Vagina (tissue), 2 donors: ENCODE results near the gene OR56B1. TPM values are rescaled to one million over a fixed set of nuclear protein-coding genes. Genes with fewer than 3 reads are reported as not detected.

ENCODE experiments used
- DNase-seq, 2 donors: peaks; one replicate each; pipeline ENCODE4 v3.0.0-alpha.2; 2017; ENCODE audit errors: extremely low spot score in 2 of 2
- H3K27ac ChIP-seq: fragments of 200-600 bp; sonication (generic); one replicate; pipeline ENCODE4 v1.5.1; 2019
- H3K27me3 ChIP-seq: fragments of 200-600 bp; sonication (generic); one replicate; pipeline ENCODE4 v1.5.1; 2019
- H3K36me3 ChIP-seq, 2 donors: fragments of 200-600 bp; sonication (generic); one replicate each; pipeline ENCODE4 v1.5.1; 2017 to 2019
- H3K4me1 ChIP-seq: fragments of 200-600 bp; sonication (generic); one replicate; pipeline ENCODE4 v1.5.1; 2019
- H3K4me3 ChIP-seq, 2 donors: fragments of 200-600 bp; sonication (generic); 1 replicate in 1 of 2; 2 replicates in 1 of 2; pipeline ENCODE4 v1.5.1; 2016 to 2019
- H3K9me3 ChIP-seq: fragments of 200-600 bp; sonication (generic); one replicate; pipeline ENCODE4 v1.5.1; 2019
- POLR2A ChIP-seq, 2 donors: fragments of 450-650 bp; IDR thresholded peaks; one replicate each; pipeline ENCODE4 v1.6.1; 2017; ENCODE audit warnings: antibody characterized with exemption in 2 of 2, mild to moderate bottlenecking in 2 of 2, moderate library complexity in 2 of 2
- POLR2AphosphoS5 ChIP-seq, 2 donors: sonication (generic); formaldehyde crosslinking; IDR thresholded peaks; one replicate each; pipeline ENCODE4 v1.9.0; 2017; ENCODE audit warnings: antibody characterized with exemption in 2 of 2, mild to moderate bottlenecking in 2 of 2, low read depth in 1 of 2; ENCODE audit not compliant: insufficient read depth in 1 of 2
- intact Hi-C: fragments of 100-400 bp; cut with DNase I; formaldehyde crosslinking; loops from one replicate; pipeline ENCODE4 v1.15.1; 2023
- total RNA-seq: library from RNA; depleted of rRNA; stranded (reverse); fragments of >200 nt; gene quantifications from one replicate; pipeline ENCODE4 v1.2.3, GENCODE V29; 2016
- TF ChIP-seq, protein P1 (sequence below), 3 experiments: fragments of 450-650 bp in 2 of 3; fragments of 200-600 bp in 1 of 3; sonication (generic) in 1 of 3; IDR thresholded peaks; one replicate each; pipeline ENCODE4 v1.5.1; 2017 to 2019; ENCODE audit warnings: antibody characterized with exemption in 3 of 3, mild to moderate bottlenecking in 2 of 3, moderate library complexity in 2 of 3

OR56B1 gene
- total RNA-seq, 1 donor from 2014 or later: not detected

DNA sequence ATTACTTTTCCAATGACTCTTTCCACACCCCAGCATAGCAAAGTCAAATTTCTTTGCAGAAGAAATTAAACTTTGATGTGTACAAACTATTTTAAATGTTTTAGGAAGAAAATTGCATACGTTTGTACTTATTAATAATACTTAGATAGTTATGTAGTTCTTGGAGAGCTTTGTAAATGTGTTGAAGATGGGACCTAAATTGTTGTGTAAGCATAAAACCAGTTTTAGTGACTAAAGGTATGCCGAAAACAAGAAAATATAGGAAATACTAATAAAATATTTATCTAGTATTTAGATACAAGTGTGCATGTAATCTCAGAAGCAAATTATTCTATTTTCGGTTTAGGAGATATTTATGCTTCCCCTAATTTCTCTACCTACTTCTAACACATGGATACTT, 13.6 kb downstream of the OR56B1 start:
- no peak for DNase-seq
- Histone ChIP-seq H3K27ac (no peak overlapping the region), H3K4me3 (no peak overlapping the region), H3K4me1 (no peaks in the 10 kb centered on the region), H3K9me3 (no peaks in the 10 kb centered on the region), H3K36me3 (no peaks in the 10 kb centered on the region), H3K27me3 (no peaks in the 10 kb centered on the region)
- TF ChIP-seq, protein P1, sequence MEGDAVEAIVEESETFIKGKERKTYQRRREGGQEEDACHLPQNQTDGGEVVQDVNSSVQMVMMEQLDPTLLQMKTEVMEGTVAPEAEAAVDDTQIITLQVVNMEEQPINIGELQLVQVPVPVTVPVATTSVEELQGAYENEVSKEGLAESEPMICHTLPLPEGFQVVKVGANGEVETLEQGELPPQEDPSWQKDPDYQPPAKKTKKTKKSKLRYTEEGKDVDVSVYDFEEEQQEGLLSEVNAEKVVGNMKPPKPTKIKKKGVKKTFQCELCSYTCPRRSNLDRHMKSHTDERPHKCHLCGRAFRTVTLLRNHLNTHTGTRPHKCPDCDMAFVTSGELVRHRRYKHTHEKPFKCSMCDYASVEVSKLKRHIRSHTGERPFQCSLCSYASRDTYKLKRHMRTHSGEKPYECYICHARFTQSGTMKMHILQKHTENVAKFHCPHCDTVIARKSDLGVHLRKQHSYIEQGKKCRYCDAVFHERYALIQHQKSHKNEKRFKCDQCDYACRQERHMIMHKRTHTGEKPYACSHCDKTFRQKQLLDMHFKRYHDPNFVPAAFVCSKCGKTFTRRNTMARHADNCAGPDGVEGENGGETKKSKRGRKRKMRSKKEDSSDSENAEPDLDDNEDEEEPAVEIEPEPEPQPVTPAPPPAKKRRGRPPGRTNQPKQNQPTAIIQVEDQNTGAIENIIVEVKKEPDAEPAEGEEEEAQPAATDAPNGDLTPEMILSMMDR (IDR thresholded peaks at IDR 0.05): no peak
- TF ChIP-seq POLR2A (IDR thresholded peaks at IDR 0.05) (no peak), POLR2AphosphoS5 (IDR thresholded peaks at IDR 0.05; ENCODE audit: insufficient read depth in 1 of 2, low read depth in 1 of 2) (no peak)
- intact Hi-C loops: no loop called here

DNA sequence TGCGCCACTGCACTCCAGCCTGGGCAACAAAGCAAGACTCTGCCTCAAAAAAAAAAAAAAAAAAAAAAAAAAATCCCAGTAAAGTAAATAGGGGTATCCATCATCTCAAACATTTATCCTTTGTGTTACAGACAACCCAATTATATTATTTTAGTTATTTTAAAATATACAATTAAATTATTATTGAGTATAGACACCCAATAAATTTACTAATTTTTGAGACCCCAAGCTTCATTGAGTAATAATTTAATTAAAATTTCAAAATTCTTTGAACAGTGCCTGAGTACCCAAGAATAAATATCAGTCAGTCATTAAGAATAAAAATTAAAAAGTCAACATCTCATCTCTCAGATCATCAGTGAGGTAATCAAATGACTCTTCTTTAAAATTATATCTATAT, 17.7 kb downstream of the OR56B1 start, which contains the start of gene OR52N4:
TSS of gene OR52N4 (plus strand) at position 301 of the 400 bp plus-strand sequence. CDS start 498 bp downstream, outside the sequence.
- no peaks in the 10 kb centered on the region for H3K9me3 ChIP-seq
- no peaks in the 10 kb centered on the region for H3K36me3 ChIP-seq
- no peak within 1 kb of the TSS for H3K27ac ChIP-seq
- TF ChIP-seq, protein P1 (IDR thresholded peaks at IDR 0.05): no peak
- no peak for TF ChIP-seq POLR2A (IDR thresholded peaks at IDR 0.05)
- no peak for TF ChIP-seq POLR2AphosphoS5 (IDR thresholded peaks at IDR 0.05; ENCODE audit: insufficient read depth in 1 of 2, low read depth in 1 of 2)
- no peaks in the 10 kb centered on the region for H3K4me1 ChIP-seq
- no peak for DNase-seq
- no peak within 1 kb of the TSS for H3K4me3 ChIP-seq
- intact Hi-C loops: no loop called here
- no peaks in the 10 kb centered on the region for H3K27me3 ChIP-seq

DNA sequence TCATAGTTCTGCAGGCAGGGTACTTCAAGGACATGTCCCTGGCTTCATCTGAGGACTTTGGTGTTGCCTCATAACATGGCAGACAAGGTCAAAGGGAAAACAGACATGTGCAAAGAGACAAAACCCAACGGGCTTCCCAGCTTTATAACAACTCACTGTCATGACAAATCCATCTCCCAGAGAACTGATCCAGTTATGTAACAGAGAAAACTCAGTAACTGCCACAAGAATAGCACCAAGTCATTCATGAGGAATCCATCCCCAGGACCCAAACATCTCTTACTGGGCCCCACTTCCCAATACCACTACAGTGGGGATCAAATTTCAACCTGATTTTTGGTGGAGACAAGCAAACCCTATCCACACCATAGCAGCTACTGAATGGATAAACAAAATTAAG, 30.8 kb downstream of the OR56B1 start:
- no peak overlapping the region for H3K4me3 ChIP-seq
- H3K36me3 ChIP-seq: no peaks in the 10 kb centered on the region
- H3K9me3 ChIP-seq: no peaks in the 10 kb centered on the region
- no peak for TF ChIP-seq POLR2A (IDR thresholded peaks at IDR 0.05)
- TF ChIP-seq POLR2AphosphoS5 (IDR thresholded peaks at IDR 0.05; ENCODE audit: insufficient read depth in 1 of 2, low read depth in 1 of 2): no peak
- TF ChIP-seq, protein P1 (IDR thresholded peaks at IDR 0.05): no peak
- H3K4me1 ChIP-seq: no peaks in the 10 kb centered on the region
- no peak overlapping the region for H3K27ac ChIP-seq
- no peaks in the 10 kb centered on the region for H3K27me3 ChIP-seq
- no peak for DNase-seq
- intact Hi-C loops: no loop called here

DNA sequence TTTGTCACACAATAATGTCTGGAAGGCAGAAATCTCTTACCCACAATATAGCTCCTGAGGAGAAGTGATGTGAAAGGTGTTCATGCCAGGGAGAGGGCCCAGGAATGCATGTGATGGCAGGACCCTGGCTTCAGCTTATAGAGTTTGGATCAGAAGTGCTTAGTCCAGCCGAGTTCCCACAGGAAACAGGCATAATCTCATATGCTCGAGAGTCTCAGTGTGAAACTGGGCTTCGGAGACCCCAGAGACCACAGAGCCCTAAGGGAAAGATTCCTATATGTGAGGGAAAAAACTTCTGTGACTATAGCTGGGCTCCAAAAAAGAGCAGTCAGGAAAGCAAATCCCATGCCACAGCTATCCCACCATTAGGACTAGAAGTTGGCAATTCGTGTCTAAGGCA, 47.0 kb downstream of the OR56B1 start, which contains the start of gene OR52N5:
TSS of gene OR52N5 (minus strand) at position 101 of the 400 bp plus-strand sequence. CDS start 4,721 bp downstream, outside the sequence.
- no peaks in the 10 kb centered on the region for H3K36me3 ChIP-seq
- H3K27ac ChIP-seq: no peak within 1 kb of the TSS
- intact Hi-C loops: no loop called here
- no peak within 1 kb of the TSS for H3K4me3 ChIP-seq
- no peaks in the 10 kb centered on the region for H3K4me1 ChIP-seq
- H3K27me3 ChIP-seq: no peaks in the 10 kb centered on the region
- DNase-seq: no peak
- TF ChIP-seq, protein P1 (IDR thresholded peaks at IDR 0.05): no peak
- TF ChIP-seq POLR2A (IDR thresholded peaks at IDR 0.05) (no peak), POLR2AphosphoS5 (IDR thresholded peaks at IDR 0.05; ENCODE audit: insufficient read depth in 1 of 2, low read depth in 1 of 2) (no peak)
- H3K9me3 ChIP-seq: no peaks in the 10 kb centered on the region

Other genes starting within 250 kb of the OR56B1 start
- gene OR52D1, start 247.8 kb upstream of the OR56B1 start, total RNA-seq: not detected
- not detected for gene UBQLN3, start 226.5 kb upstream of the OR56B1 start, total RNA-seq
- 0.98 TPM for gene UBQLNL, start 219.7 kb upstream of the OR56B1 start, total RNA-seq
- not detected for gene OR52H1, start 187.9 kb upstream of the OR56B1 start, total RNA-seq
- gene OR52B6, start 155.6 kb upstream of the OR56B1 start, total RNA-seq: not detected
- 3.9 TPM for gene TRIM6, start 139.8 kb upstream of the OR56B1 start, total RNA-seq
- 6.9 TPM for gene TRIM34, start 111.4 kb upstream of the OR56B1 start, total RNA-seq
- gene TRIM5, start 51.4 kb upstream of the OR56B1 start, total RNA-seq: 20.4 TPM
- 32.7 TPM for gene TRIM22, start 46.7 kb upstream of the OR56B1 start, total RNA-seq
- not detected for gene OR52N4, start 17.8 kb downstream of the OR56B1 start, total RNA-seq
- not detected for gene OR52N5, start 46.9 kb downstream of the OR56B1 start, total RNA-seq
- not detected for gene OR52N1, start 54.8 kb downstream of the OR56B1 start, total RNA-seq
- gene OR52N2, start 72.5 kb downstream of the OR56B1 start, total RNA-seq: not detected
- not detected for gene OR52E6, start 105.4 kb downstream of the OR56B1 start, total RNA-seq
- not detected for gene OR52E8, start 121.2 kb downstream of the OR56B1 start, total RNA-seq
- gene OR52E4, start 144.2 kb downstream of the OR56B1 start, total RNA-seq: not detected
- gene OR52E5, start 156.8 kb downstream of the OR56B1 start, total RNA-seq: not detected
- not detected for gene OR56A3, start 205.8 kb downstream of the OR56B1 start, total RNA-seq
- not detected for gene OR56A5, start 232.0 kb downstream of the OR56B1 start, total RNA-seq